ENCODE results near the gene KAT6B. TPM values are rescaled to one million over a fixed set of nuclear protein-coding genes. Genes with fewer than 3 reads are reported as not detected.
"Not testable (repeated sequence)": the region's sequence is repeated elsewhere in the genome, so short reads cannot be mapped to it uniquely, and the experiment has no call there.

The KAT6B gene
- total and polyA plus RNA-seq, 4 donors: 5.0 to 161 (median 21.0) TPM

- DNase-seq: no peak
- H3K27ac ChIP-seq (ENCODE audit: low read depth in 1 of 2, low read length in 1 of 2): no peak overlapping the region
- no peak overlapping the region for H3K9ac ChIP-seq (ENCODE audit: insufficient read depth in 1 of 2, low read length in 2 of 2)
- H3K4me3 ChIP-seq: no peak overlapping the region
- 90 to 98% methylated on average over 1 of the region's 1 CpG for WGBS, 2 donors
- no peak for ATAC-seq (ENCODE audit: insufficient read depth, low FRiP score)
- H3K27me3 ChIP-seq (ENCODE audit: control insufficient read depth in 3 of 3, insufficient read depth in 3 of 3, low read length in 2 of 3): no peaks in the 10 kb centered on the region
- peaks cover 0 to 5% (median under 1%) of the 10 kb centered on the region in 4 donors for H3K9me3 ChIP-seq (ENCODE audit: control insufficient read depth in 4 of 4, insufficient read depth in 3 of 4, low read length in 3 of 4)
- no peak for TF ChIP-seq CTCF (IDR thresholded peaks at IDR 0.05; ENCODE audit: control extremely low read depth, extremely low read depth)
- peaks cover 0 to 7% (median under 1%) of the 10 kb centered on the region in 4 donors for H3K36me3 ChIP-seq (ENCODE audit: control insufficient read depth in 4 of 4, insufficient read depth in 4 of 4, low read length in 4 of 4)
- peaks cover 0 to 4% (median 2%) of the 10 kb centered on the region in 5 donors for H3K4me1 ChIP-seq (ENCODE audit: control insufficient read depth in 5 of 5, insufficient read depth in 5 of 5, low read length in 5 of 5)
These were observed 89.9 kb downstream of the KAT6B start for GRCh38 chr10:74916283-74916682.

GRCh38 chr10:74917481-74918077 lies 91.2 kb downstream of the KAT6B start:
- peaks cover 2 to 12% (median 3%) of the 10 kb centered on the region in 5 donors for H3K4me1 ChIP-seq (ENCODE audit: control insufficient read depth in 5 of 5, insufficient read depth in 5 of 5, low read length in 5 of 5)
- H3K36me3 ChIP-seq (ENCODE audit: control insufficient read depth in 4 of 4, insufficient read depth in 4 of 4, low read length in 4 of 4): peaks cover 0 to 7% (median under 1%) of the 10 kb centered on the region in 4 donors
- peak overlapping the region in 1 of 2 donors; percentile 70 for H3K27ac ChIP-seq (ENCODE audit: low read depth in 1 of 2, low read length in 1 of 2)
- H3K9ac ChIP-seq (ENCODE audit: insufficient read depth in 1 of 2, low read length in 2 of 2): no peak overlapping the region
- no peaks in the 10 kb centered on the region for H3K27me3 ChIP-seq (ENCODE audit: control insufficient read depth in 3 of 3, insufficient read depth in 3 of 3, low read length in 2 of 3)
- ATAC-seq (ENCODE audit: insufficient read depth, low FRiP score) (no peak), DNase-seq (no peak)
- no peak overlapping the region for H3K4me3 ChIP-seq
- peaks cover 0 to 5% (median under 1%) of the 10 kb centered on the region in 4 donors for H3K9me3 ChIP-seq (ENCODE audit: control insufficient read depth in 4 of 4, insufficient read depth in 3 of 4, low read length in 3 of 4)
- TF ChIP-seq CTCF (IDR thresholded peaks at IDR 0.05; ENCODE audit: control extremely low read depth, extremely low read depth): no peak

GRCh38 chr10:74919671-74920070 lies 93.3 kb downstream of the KAT6B start:
- ATAC-seq (ENCODE audit: insufficient read depth, low FRiP score) (no peak), DNase-seq (no peak)
- Histone ChIP-seq H3K9me3 (ENCODE audit: control insufficient read depth in 4 of 4, insufficient read depth in 3 of 4, low read length in 3 of 4) (peaks cover 0 to 5% (median under 1%) of the 10 kb centered on the region in 4 donors), H3K27ac (ENCODE audit: low read depth in 1 of 2, low read length in 1 of 2) (no peak overlapping the region), H3K4me1 (ENCODE audit: control insufficient read depth in 5 of 5, insufficient read depth in 5 of 5, low read length in 5 of 5) (peaks cover 5 to 33% (median 15%) of the 10 kb centered on the region in 5 donors), H3K27me3 (ENCODE audit: control insufficient read depth in 3 of 3, insufficient read depth in 3 of 3, low read length in 2 of 3) (no peaks in the 10 kb centered on the region), H3K9ac (ENCODE audit: insufficient read depth in 1 of 2, low read length in 2 of 2) (no peak overlapping the region), H3K4me3 (no peak overlapping the region), H3K36me3 (ENCODE audit: control insufficient read depth in 4 of 4, insufficient read depth in 4 of 4, low read length in 4 of 4) (peaks cover 0 to 7% (median under 1%) of the 10 kb centered on the region in 4 donors)
- no peak for TF ChIP-seq CTCF (IDR thresholded peaks at IDR 0.05; ENCODE audit: control extremely low read depth, extremely low read depth)

- H3K4me3 ChIP-seq; DNase-seq; ATAC-seq (ENCODE audit: insufficient read depth, low FRiP score); H3K9ac ChIP-seq (ENCODE audit: insufficient read depth in 1 of 2, low read length in 2 of 2); H3K27me3 ChIP-seq (ENCODE audit: control insufficient read depth in 3 of 3, insufficient read depth in 3 of 3, low read length in 2 of 3); H3K9me3 ChIP-seq (ENCODE audit: control insufficient read depth in 4 of 4, insufficient read depth in 3 of 4, low read length in 3 of 4); H3K36me3 ChIP-seq (ENCODE audit: control insufficient read depth in 4 of 4, insufficient read depth in 4 of 4, low read length in 4 of 4): not testable (repeated sequence)
- 97 to 98% methylated on average over 5 of the region's 5 CpGs for WGBS, 2 donors
- peak overlapping the region in 1 of 2 donors; percentile 18 for H3K27ac ChIP-seq (ENCODE audit: low read depth in 1 of 2, low read length in 1 of 2)
- H3K4me1 ChIP-seq (ENCODE audit: control insufficient read depth in 5 of 5, insufficient read depth in 5 of 5, low read length in 5 of 5): peaks cover 8 to 46% (median 22%) of the 10 kb centered on the region in 5 donors
These were observed 94.7 kb downstream of the KAT6B start for GRCh38 chr10:74921070-74921469.

Data from lung (tissue), 12 donors.